Loucy (cell line): ENCODE measurements around the gene PKDCC.

ENCODE experiments used
- H2AFZ ChIP-seq: fragments of 200-600 bp; sonication (generic); 2 replicates; pipeline ENCODE4 v1.6.0; 2016; ENCODE audit warnings: antibody characterized with exemption, mild to moderate bottlenecking, low read length, moderate library complexity
- H3F3A ChIP-seq: fragments of 200-600 bp; 2 replicates; pipeline ENCODE4 v1.6.0; 2016; ENCODE audit warnings: antibody characterized with exemption, low read depth, mild to moderate bottlenecking
- H3K27me3 ChIP-seq: fragments of 200-600 bp; sonication (generic); 2 replicates; pipeline ENCODE4 v1.6.1; 2014; ENCODE audit warnings: low read length, mild to moderate bottlenecking; ENCODE audit not compliant: insufficient read depth, poor library complexity, severe bottlenecking
- H3K36me3 ChIP-seq: fragments of 200-600 bp; sonication (generic); 2 replicates; pipeline ENCODE4 v1.6.1; 2016; ENCODE audit warnings: low read length; ENCODE audit not compliant: insufficient read depth
- H3K4me1 ChIP-seq: fragments of 200-600 bp; sonication (generic); 2 replicates; pipeline ENCODE4 v1.5.1; 2014; ENCODE audit warnings: low read length, mild to moderate bottlenecking; ENCODE audit not compliant: insufficient read depth, poor library complexity, severe bottlenecking
- H3K4me2 ChIP-seq: fragments of 200-600 bp; sonication (generic); 2 replicates; pipeline ENCODE4 v1.6.0; 2014; ENCODE audit warnings: antibody characterized with exemption, low read length, low read depth, mild to moderate bottlenecking; ENCODE audit not compliant: poor library complexity, severe bottlenecking
- H3K4me3 ChIP-seq: fragments of 200-600 bp; sonication (generic); 2 replicates; pipeline ENCODE4 v1.5.1; 2014; ENCODE audit warnings: low read length, mild to moderate bottlenecking, mixed read lengths; ENCODE audit not compliant: poor library complexity, severe bottlenecking
- H3K79me2 ChIP-seq: fragments of 200-600 bp; sonication (generic); 2 replicates; pipeline ENCODE4 v1.6.1; 2014; ENCODE audit warnings: low read length; ENCODE audit not compliant: insufficient read depth
- H3K9ac ChIP-seq: fragments of 200-600 bp; sonication (generic); 2 replicates; pipeline ENCODE4 v1.6.0; 2014; ENCODE audit warnings: mild to moderate bottlenecking, low read depth, low read length, moderate library complexity; ENCODE audit not compliant: poor library complexity, severe bottlenecking
- H3K9me2 ChIP-seq: fragments of 200-600 bp; sonication (generic); replicated peaks from 2 replicates; pipeline ENCODE4 v1.6.1; 2016; ENCODE audit warnings: low read depth, low read length, mixed read lengths
- H3K9me3 ChIP-seq: fragments of 200-600 bp; sonication (generic); 2 replicates; pipeline ENCODE4 v1.6.1; 2014; ENCODE audit warnings: mild to moderate bottlenecking, antibody characterized with exemption, low read length, low read depth; ENCODE audit not compliant: insufficient read depth
- H4K20me1 ChIP-seq: fragments of 200-600 bp; sonication (generic); 2 replicates; pipeline ENCODE4 v1.6.0; 2014; ENCODE audit warnings: antibody characterized with exemption, low read length, mild to moderate bottlenecking; ENCODE audit not compliant: insufficient read depth, poor library complexity, severe bottlenecking
- CTCF ChIP-seq: fragments of 200-600 bp; sonication (generic); conservative IDR thresholded peaks from 2 replicates; pipeline ENCODE4 v1.5.1; 2014; ENCODE audit warnings: mild to moderate bottlenecking, antibody characterized with exemption, low read length
- EZH2phosphoT487 ChIP-seq: fragments of 200-600 bp; IDR thresholded peaks from 2 replicates; pipeline ENCODE4 v1.6.1; 2018; ENCODE audit warnings: antibody characterized with exemption, mild to moderate bottlenecking, moderate library complexity, borderline replicate concordance

PKDCC gene

GRCh38 chr2:42057902-42058450 is 10.2 kb downstream of the PKDCC start:
- H3K36me3 ChIP-seq = no peaks in the 10 kb centered on the region

GRCh38 chr2:42059261-42059898 is 11.6 kb downstream of the PKDCC start:
- no peak for TF ChIP-seq CTCF
- no peak for TF ChIP-seq EZH2phosphoT487
- Histone ChIP-seq H3K9ac (no peak overlapping the region), H3K36me3 (no peaks in the 10 kb centered on the region)

More at GRCh38 chr2:42057902-42058450, 10.2 kb downstream of the PKDCC start:
- Histone ChIP-seq H3K4me3 (no peak overlapping the region), H3K9ac (no peak overlapping the region), H3F3A (no peaks in the 10 kb centered on the region), H3K9me3 (no peaks in the 10 kb centered on the region), H4K20me1 (no peaks in the 10 kb centered on the region), H3K79me2 (no peaks in the 10 kb centered on the region), H2AFZ (no peak overlapping the region), H3K9me2 (no peaks in the 10 kb centered on the region), H3K27me3 (no peaks in the 10 kb centered on the region), H3K4me2 (no peak overlapping the region), H3K4me1 (no peaks in the 10 kb centered on the region)
- TF ChIP-seq CTCF (no peak), EZH2phosphoT487 (no peak)

GRCh38 chr2:42060028-42060427 is 12.2 kb downstream of the PKDCC start:
- H3K9me2 ChIP-seq = no peaks in the 10 kb centered on the region
- no peaks in the 10 kb centered on the region for H3K36me3 ChIP-seq
- no peaks in the 10 kb centered on the region for H3K27me3 ChIP-seq
- H3K9ac ChIP-seq = no peak overlapping the region
- no peaks in the 10 kb centered on the region for H3K4me1 ChIP-seq
- no peaks in the 10 kb centered on the region for H4K20me1 ChIP-seq
- TF ChIP-seq CTCF (no peak), EZH2phosphoT487 (no peak)
- H2AFZ ChIP-seq = no peak overlapping the region
- H3F3A ChIP-seq = no peaks in the 10 kb centered on the region
- H3K79me2 ChIP-seq = no peaks in the 10 kb centered on the region
- no peaks in the 10 kb centered on the region for H3K9me3 ChIP-seq
- no peak overlapping the region for H3K4me2 ChIP-seq
- H3K4me3 ChIP-seq = no peak overlapping the region

More at GRCh38 chr2:42059261-42059898, 11.6 kb downstream of the PKDCC start:
- H4K20me1 ChIP-seq = no peaks in the 10 kb centered on the region
- no peaks in the 10 kb centered on the region for H3K9me2 ChIP-seq
- H3K4me1 ChIP-seq = no peaks in the 10 kb centered on the region
- H3K9me3 ChIP-seq = no peaks in the 10 kb centered on the region
- no peaks in the 10 kb centered on the region for H3K79me2 ChIP-seq
- no peaks in the 10 kb centered on the region for H3K27me3 ChIP-seq
- no peak overlapping the region for H3K4me2 ChIP-seq
- no peak overlapping the region for H3K4me3 ChIP-seq
- no peak overlapping the region for H2AFZ ChIP-seq
- no peaks in the 10 kb centered on the region for H3F3A ChIP-seq
